NCI-H2107 treated with DMSO at 0.1 percent for 48 hours (cell line): ENCODE measurements around the gene CCDC170.
"Not testable (repeated sequence)": the region's sequence is repeated elsewhere in the genome, so short reads cannot be mapped to it uniquely, and the experiment has no call there.

Experiments
- DNase-seq: peaks from one replicate; lab custom pipeline; 2025; ENCODE audit not compliant: unreplicated experiment; lab: John Stamatoyannopoulos, UW

CCDC170 gene

GRCh38 chr6:151493804-151494234, at the start of gene CCDC170:
Gene CCDC170 (plus strand): TSS chr6:151494017. CDS start chr6:151494129, 112 bp downstream.
- DNase-seq, result no peak

GRCh38 chr6:151445482-151445881, 48.3 kb upstream of the CCDC170 start:
- no peak for DNase-seq

- no peak for DNase-seq
Measured at GRCh38 chr6:151447237-151447636, 46.6 kb upstream of the CCDC170 start.

- DNase-seq, result no peak
Measured at GRCh38 chr6:151448623-151449022, 45.2 kb upstream of the CCDC170 start.

GRCh38 chr6:151450928-151451327, 42.9 kb upstream of the CCDC170 start:
- not testable (repeated sequence) for DNase-seq

- no peak for DNase-seq
Measured at GRCh38 chr6:151451417-151451949, 42.3 kb upstream of the CCDC170 start.

- DNase-seq, result peak; percentile 98
Measured at GRCh38 chr6:151451950-151452749, 41.7 kb upstream of the CCDC170 start, which contains the start of gene RMND1. Gene RMND1 (minus strand): TSS chr6:151452126. CDS start chr6:151445811, 6,315 bp downstream.

GRCh38 chr6:151452750-151453427, 40.9 kb upstream of the CCDC170 start:
- no peak for DNase-seq

GRCh38 chr6:151455751-151456398, 37.9 kb upstream of the CCDC170 start:
- not testable (repeated sequence) for DNase-seq

- no peak for DNase-seq
Measured at GRCh38 chr6:151461673-151462072, 32.1 kb upstream of the CCDC170 start.

GRCh38 chr6:151464702-151465101, 29.1 kb upstream of the CCDC170 start:
- DNase-seq, result no peak

GRCh38 chr6:151475653-151476523, 17.9 kb upstream of the CCDC170 start:
- peak; percentile 20 for DNase-seq

- no peak for DNase-seq
Measured at GRCh38 chr6:151477726-151478125, 16.1 kb upstream of the CCDC170 start.

GRCh38 chr6:151478670-151479069, 15.1 kb upstream of the CCDC170 start:
- no peak for DNase-seq

- no peak for DNase-seq
Measured at GRCh38 chr6:151481786-151482185, 12.0 kb upstream of the CCDC170 start.

GRCh38 chr6:151482290-151482689, 11.5 kb upstream of the CCDC170 start:
- no peak for DNase-seq

- DNase-seq, result no peak
Measured at GRCh38 chr6:151483994-151484393, 9.8 kb upstream of the CCDC170 start.

GRCh38 chr6:151488226-151488625, 5.6 kb upstream of the CCDC170 start:
- no peak for DNase-seq

GRCh38 chr6:151490996-151491395, 2.8 kb upstream of the CCDC170 start:
- DNase-seq, result no peak

- DNase-seq, result no peak
Measured at GRCh38 chr6:151493161-151493803, 535 bp upstream of the CCDC170 start.
